ENCODE measurements around the gene DOC2B. TPM values are rescaled to one million over a fixed set of nuclear protein-coding genes. Genes with fewer than 3 reads are reported as not detected.

The DOC2B gene
- 1 to 10 TPM; 1.4 to 2.6 TPM for total RNA-seq
- 4.2 TPM for polyA plus RNA-seq (2013, experiment 1 of 2)
- polyA plus RNA-seq (2013, experiment 2 of 2): 3.7 TPM
- long read RNA-seq, experiment 1: 0 reads
- long read RNA-seq, experiment 2: 0 reads
- long read RNA-seq, experiment 3: 0 reads
- long read RNA-seq, experiment 4: 0 reads

GRCh38 chr17:181245-182049 lies at the start of gene DOC2B:
Gene DOC2B (minus strand): TSS chr17:181650. CDS start chr17:181479, 171 bp downstream.
- Histone ChIP-seq H3K4me1 (ENCODE audit: control insufficient read depth, insufficient read depth, low read length) (no peaks in the 10 kb centered on the region), H3K9me3 (ENCODE audit: control insufficient read depth, low read length) (no peaks in the 10 kb centered on the region), H3K27ac (ENCODE audit: low read depth, low read length) (no peak within 1 kb of the TSS), H3K27me3 (ENCODE audit: control insufficient read depth, insufficient read depth, low read length, poor library complexity, severe bottlenecking) (peaks cover 81% of the 10 kb centered on the region), H3K36me3 (ENCODE audit: control insufficient read depth, insufficient read depth, low read length) (no peaks in the 10 kb centered on the region), H3K9ac (ENCODE audit: extremely low read depth, low read length, poor library complexity, severe bottlenecking) (no peak within 1 kb of the TSS), H3K4me3 (ENCODE audit: low read length) (peak within 1 kb of the TSS; percentile 23)
- Mint-ChIP-seq H3K4me1 (peaks cover 4% of the 10 kb centered on the region), H3K4me3 (peak within 1 kb of the TSS; percentile 46), H3K9me3 (no peaks in the 10 kb centered on the region), H3K27ac (no peak within 1 kb of the TSS), H3K27me3 (ENCODE audit: insufficient read depth) (peaks cover 77% of the 10 kb centered on the region), H3K36me3 (ENCODE audit: low read depth) (no peaks in the 10 kb centered on the region)
- TF ChIP-seq CTCF (conservative IDR thresholded peaks at IDR 0.05): no peak
- 13 to 21% methylated on average over 41 to 120 of the region's 120 CpGs for WGBS, 2 experiments (ENCODE audit: insufficient coverage in 1 of 2, insufficient read length in 1 of 2)
- DNase-seq: peak; percentile 85

- Histone ChIP-seq H3K4me1 (ENCODE audit: control insufficient read depth, insufficient read depth, low read length) (no peaks in the 10 kb centered on the region), H3K36me3 (ENCODE audit: control insufficient read depth, insufficient read depth, low read length) (no peaks in the 10 kb centered on the region), H3K27me3 (ENCODE audit: control insufficient read depth, insufficient read depth, low read length, poor library complexity, severe bottlenecking) (no peaks in the 10 kb centered on the region), H3K9ac (ENCODE audit: extremely low read depth, low read length, poor library complexity, severe bottlenecking) (no peak overlapping the region), H3K9me3 (ENCODE audit: control insufficient read depth, low read length) (no peaks in the 10 kb centered on the region), H3K4me3 (ENCODE audit: low read length) (no peak overlapping the region), H3K27ac (ENCODE audit: low read depth, low read length) (no peak overlapping the region)
- Mint-ChIP-seq H3K36me3 (ENCODE audit: low read depth) (no peaks in the 10 kb centered on the region), H3K4me1 (peaks cover 6% of the 10 kb centered on the region), H3K4me3 (no peak overlapping the region), H3K27ac (no peak overlapping the region), H3K27me3 (ENCODE audit: insufficient read depth) (no peaks in the 10 kb centered on the region), H3K9me3 (no peaks in the 10 kb centered on the region)
- TF ChIP-seq CTCF (conservative IDR thresholded peaks at IDR 0.05): no peak
- DNase-seq: no peak
- WGBS, 2 experiments (ENCODE audit: insufficient coverage in 1 of 2, insufficient read length in 1 of 2): 84 to 94% methylated on average over 5 to 7 of the region's 7 CpGs
These were observed 48.9 kb upstream of the DOC2B start for GRCh38 chr17:230395-230770.

GRCh38 chr17:229709-230394 lies 48.4 kb upstream of the DOC2B start:
- Mint-ChIP-seq H3K4me3 (no peak overlapping the region), H3K36me3 (ENCODE audit: low read depth) (no peaks in the 10 kb centered on the region), H3K27me3 (ENCODE audit: insufficient read depth) (no peaks in the 10 kb centered on the region), H3K4me1 (peaks cover 6% of the 10 kb centered on the region), H3K9me3 (no peaks in the 10 kb centered on the region), H3K27ac (no peak overlapping the region)
- H3K27ac ChIP-seq (ENCODE audit: low read depth, low read length): no peak overlapping the region
- no peaks in the 10 kb centered on the region for H3K4me1 ChIP-seq (ENCODE audit: control insufficient read depth, insufficient read depth, low read length)
- no peak for DNase-seq
- H3K9me3 ChIP-seq (ENCODE audit: control insufficient read depth, low read length): no peaks in the 10 kb centered on the region
- TF ChIP-seq CTCF (conservative IDR thresholded peaks at IDR 0.05): no peak
- no peaks in the 10 kb centered on the region for H3K36me3 ChIP-seq (ENCODE audit: control insufficient read depth, insufficient read depth, low read length)
- no peak overlapping the region for H3K9ac ChIP-seq (ENCODE audit: extremely low read depth, low read length, poor library complexity, severe bottlenecking)
- H3K4me3 ChIP-seq (ENCODE audit: low read length): no peak overlapping the region
- WGBS, 2 experiments (ENCODE audit: insufficient coverage in 1 of 2, insufficient read length in 1 of 2): 89 to 98% methylated on average over 8 to 15 of the region's 15 CpGs
- no peaks in the 10 kb centered on the region for H3K27me3 ChIP-seq (ENCODE audit: control insufficient read depth, insufficient read depth, low read length, poor library complexity, severe bottlenecking)

Measured in endodermal cell (in vitro differentiated cells).